H1 (cell line): Measurements from ENCODE around the gene ICAM2. TPM values are rescaled to one million over a fixed set of nuclear protein-coding genes. Genes with fewer than 3 reads are reported as not detected.

ENCODE experiments used
- CTCF ChIA-PET: fragments of 300-600 bp; sonication (Branson Sonifier 250); formaldehyde crosslinking; loops from one replicate; lab custom pipeline; 2021; ENCODE audit not compliant: partially characterized antibody; lab: Charles Lee
- POLR2A ChIA-PET: fragments of 300-600 bp; sonication (Branson Sonifier 250); formaldehyde crosslinking; loops from one replicate; lab custom pipeline; 2021; ENCODE audit warnings: inconsistent platforms; ENCODE audit not compliant: partially characterized antibody; lab: Charles Lee
- DNase-seq, 2 experiments: peaks; one replicate each; pipeline versions ENCODE4 v3.0.0 to v3.0.0-alpha.2; 2010 to 2022; ENCODE audit warnings: low spot score in 2 of 2, low read depth in 1 of 2, mixed read lengths in 1 of 2
- FAIRE-seq: peaks from 2 replicates; lab custom pipeline; 2011; peaks lifted over from hg19 to GRCh38; lab: Jason Lieb, UNC
- H2AFZ ChIP-seq: 2 replicates; pipeline ENCODE4 v1.8.1; 2012; ENCODE audit warnings: low read length, inconsistent platforms
- H2AK5ac ChIP-seq: 2 replicates; pipeline ENCODE4 v1.6.1; 2013; ENCODE audit warnings: low read depth, low read length
- H2BK120ac ChIP-seq: replicated peaks from 2 replicates; pipeline ENCODE3; 2013; ENCODE audit warnings: low read depth, low read length, inconsistent platforms
- H2BK12ac ChIP-seq: 2 replicates; pipeline ENCODE4 v1.6.1; 2013; ENCODE audit warnings: low read depth, low read length
- H2BK15ac ChIP-seq: 2 replicates; pipeline ENCODE4 v1.6.1; 2013; ENCODE audit warnings: low read length
- H2BK20ac ChIP-seq: 2 replicates; pipeline ENCODE4 v1.6.1; 2013; ENCODE audit warnings: low read length
- H2BK5ac ChIP-seq: 2 replicates; pipeline ENCODE4 v1.6.1; 2013; ENCODE audit warnings: low read depth, low read length
- H3K14ac ChIP-seq: 2 replicates; pipeline ENCODE4 v1.6.1; 2013; ENCODE audit warnings: inconsistent platforms; ENCODE audit not compliant: insufficient read length
- H3K18ac ChIP-seq: 2 replicates; pipeline ENCODE4 v1.6.1; 2013; ENCODE audit warnings: low read length; ENCODE audit errors: extremely low read depth
- H3K23ac ChIP-seq: 2 replicates; pipeline ENCODE4 v1.6.1; 2013; ENCODE audit warnings: inconsistent platforms; ENCODE audit not compliant: insufficient read length
- H3K23me2 ChIP-seq: 2 replicates; pipeline ENCODE4 v1.6.1; 2013; ENCODE audit warnings: low read depth, low read length
- H3K27ac ChIP-seq: 2 replicates; pipeline ENCODE4 v1.6.1; 2011; ENCODE audit warnings: low read depth, low read length, inconsistent platforms
- H3K27me3 ChIP-seq, 4 experiments: replicated peaks in 1 of 4; 1 replicate in 1 of 4; 2 replicates in 3 of 4; pipeline versions ENCODE4 v1.6.1 to v1.8.1; 2011 to 2013; ENCODE audit warnings: low read length in 3 of 4, mild to moderate bottlenecking in 3 of 4, inconsistent platforms in 2 of 4, mixed read lengths in 2 of 4, moderate library complexity in 1 of 4; ENCODE audit not compliant: control insufficient read depth in 3 of 4, insufficient read depth in 3 of 4; ENCODE audit errors: extremely low read depth in 1 of 4
- H3K36me3 ChIP-seq, 4 experiments: 2 replicates each; pipeline versions ENCODE4 v1.6.1 to v1.8.1; 2011 to 2013; ENCODE audit warnings: mild to moderate bottlenecking in 4 of 4, low read length in 3 of 4, moderate library complexity in 2 of 4, control low read depth in 1 of 4, inconsistent platforms in 1 of 4; ENCODE audit not compliant: insufficient read depth in 4 of 4, control insufficient read depth in 2 of 4
- H3K4ac ChIP-seq: replicated peaks from 2 replicates; pipeline ENCODE3; 2013; ENCODE audit warnings: low read length, low read depth, mixed read lengths, inconsistent platforms; ENCODE audit not compliant: insufficient read length
- H3K4me1 ChIP-seq, 4 experiments: replicated peaks in 1 of 4; 1 replicate in 1 of 4; 2 replicates in 3 of 4; pipeline versions ENCODE4 v1.6.1 to v1.8.1; 2011 to 2013; ENCODE audit warnings: low read length in 3 of 4, inconsistent platforms in 2 of 4, mixed read lengths in 1 of 4; ENCODE audit not compliant: insufficient read depth in 4 of 4, control insufficient read depth in 3 of 4
- H3K4me2 ChIP-seq, 2 experiments: 2 replicates each; pipeline versions ENCODE4 v1.6.1 to v1.8.1; 2011 to 2013; ENCODE audit warnings: low read depth in 2 of 2, low read length in 2 of 2, control low read depth in 1 of 2, inconsistent platforms in 1 of 2, mild to moderate bottlenecking in 1 of 2; ENCODE audit not compliant: insufficient read depth in 1 of 2
- H3K4me3 ChIP-seq, 4 experiments: fragments of 200-600, 300-600 bp in 1 of 4; sonication (generic), shearing (Covaris generic), sonication (Bioruptor Twin) in 1 of 4; 2 replicates each; pipeline versions ENCODE4 v1.5.1 to v1.8.1; 2011 to 2016; ENCODE audit warnings: low read length in 4 of 4, low read depth in 3 of 4, control low read depth in 2 of 4, inconsistent platforms in 2 of 4, mild to moderate bottlenecking in 2 of 4, mixed read lengths in 1 of 4, moderate library complexity in 1 of 4; ENCODE audit not compliant: insufficient read depth in 2 of 4; ENCODE audit errors: extremely low read depth in 1 of 4
- H3K56ac ChIP-seq: replicated peaks from 2 replicates; pipeline ENCODE3; 2013; ENCODE audit warnings: low read depth, mild to moderate bottlenecking, mixed read lengths, low read length, inconsistent platforms; ENCODE audit not compliant: insufficient read length
- H3K79me1 ChIP-seq: 2 replicates; pipeline ENCODE4 v1.6.1; 2013; ENCODE audit warnings: low read depth, low read length, control low read depth
- H3K79me2 ChIP-seq, 2 experiments: 2 replicates each; pipeline versions ENCODE4 v1.6.1 to v1.8.1; 2012 to 2013; ENCODE audit warnings: low read length in 2 of 2, mild to moderate bottlenecking in 2 of 2, inconsistent platforms in 1 of 2; ENCODE audit not compliant: insufficient read depth in 2 of 2, control insufficient read depth in 1 of 2
- H3K9ac ChIP-seq, 4 experiments: replicated peaks in 1 of 4; 1 replicate in 1 of 4; 2 replicates in 3 of 4; pipeline versions ENCODE4 v1.6.1 to v1.8.1; 2011 to 2013; ENCODE audit warnings: low read depth in 3 of 4, low read length in 3 of 4, control low read depth in 2 of 4, mild to moderate bottlenecking in 2 of 4, moderate library complexity in 2 of 4, inconsistent platforms in 1 of 4; ENCODE audit errors: extremely low read depth in 1 of 4
- H3K9me3 ChIP-seq, 2 experiments: 2 replicates each; pipeline versions ENCODE4 v1.6.1 to v1.8.1; 2012 to 2013; ENCODE audit warnings: mild to moderate bottlenecking in 2 of 2, moderate library complexity in 2 of 2, control low read depth in 1 of 2, inconsistent platforms in 1 of 2, low read depth in 1 of 2, low read length in 1 of 2, mixed read lengths in 1 of 2; ENCODE audit not compliant: insufficient read depth in 2 of 2
- H4K20me1 ChIP-seq, 2 experiments: replicated peaks in 1 of 2; 2 replicates each; pipeline versions ENCODE3 to v1.8.1; 2011 to 2013; ENCODE audit warnings: inconsistent platforms in 2 of 2, low read length in 2 of 2, mild to moderate bottlenecking in 1 of 2; ENCODE audit not compliant: insufficient read depth in 2 of 2, control insufficient read depth in 1 of 2
- H4K5ac ChIP-seq: 2 replicates; pipeline ENCODE4 v1.6.1; 2013; ENCODE audit warnings: low read length, low read depth, mixed read lengths, inconsistent platforms; ENCODE audit not compliant: insufficient read length
- H4K8ac ChIP-seq: 2 replicates; pipeline ENCODE4 v1.8.0; 2013; ENCODE audit warnings: mild to moderate bottlenecking, moderate library complexity, low read length, inconsistent platforms; ENCODE audit not compliant: insufficient read depth; ENCODE audit errors: extremely low read depth
- H4K91ac ChIP-seq: replicated peaks from 2 replicates; pipeline ENCODE3; 2013; ENCODE audit warnings: low read length, mixed read lengths, inconsistent platforms; ENCODE audit not compliant: insufficient read length
- BACH1 ChIP-seq: IDR thresholded peaks from 2 replicates; pipeline ENCODE4 v1.6.1; 2012; ENCODE audit warnings: low read length, improper control_type of control experiment
- CBX5 ChIP-seq: fragments of 300-800, 300-1000 bp; sonication (generic); IDR thresholded peaks from 2 replicates; pipeline ENCODE4 v1.7.1; 2016; ENCODE audit warnings: antibody characterized with exemption, low read length, low read depth
- HDAC6 ChIP-seq: IDR thresholded peaks from one replicate; pipeline ENCODE4 v1.7.1; 2012; ENCODE audit warnings: low read depth, mild to moderate bottlenecking, inconsistent platforms, low read length, moderate library complexity
- PHF8 ChIP-seq: fragments of 200-600 bp; sonication (generic); conservative IDR thresholded peaks from 2 replicates; pipeline ENCODE4 v1.7.1; 2012; ENCODE audit warnings: low read depth, mild to moderate bottlenecking, inconsistent platforms, low read length, moderate library complexity
- SIN3A ChIP-seq, 2 experiments: IDR thresholded peaks in 1 of 2; conservative IDR thresholded peaks in 1 of 2; 2 replicates each; pipeline ENCODE4 v1.6.1; 2011 to 2012; ENCODE audit warnings: low read length in 2 of 2, improper control_type of control experiment in 1 of 2, low read depth in 1 of 2, mild to moderate bottlenecking in 1 of 2
- SUZ12 ChIP-seq: fragments of 200-600 bp; sonication (generic); IDR thresholded peaks from 2 replicates; pipeline ENCODE4 v1.6.1; 2012; ENCODE audit warnings: mild to moderate bottlenecking, inconsistent platforms, low read length, moderate library complexity, mixed read lengths
- WGBS, 2 experiments: shearing (Covaris generic) in 1 of 2; methylation state at CpG; one replicate each; pipeline versions ENCODE4 v1.1.6 to v1.1.7; 2013 to 2015; ENCODE audit warnings: low lambda C conversion rate in 2 of 2, mixed read lengths in 2 of 2, inconsistent platforms in 1 of 2, low coverage in 1 of 2, missing lambda C conversion rate in 1 of 2; ENCODE audit not compliant: insufficient replicate concordance in 2 of 2, insufficient coverage in 1 of 2, insufficient read length in 1 of 2; ENCODE audit errors: extremely low coverage in 1 of 2, missing lambda C conversion rate in 1 of 2; 5-methylcytosine and 5-hydroxymethylcytosine counted together
- polyA plus RNA-seq, 7 experiments: library from polyadenylated mRNA; depleted of rRNA in 3 of 7; stranded (reverse) in 5 of 7; unstranded in 2 of 7; fragments of >200 nt in 5 of 7; fragments of 200-250 nt in 2 of 7; gene quantifications; 1 replicate in 5 of 7; 2 replicates in 1 of 7; 4 replicates in 1 of 7; pipeline versions ENCODE4 v1.2.1 to v1.2.3, GENCODE V29; 2011 to 2013; ENCODE audit warnings: missing spikeins in 2 of 7, mixed read lengths in 2 of 7
- total RNA-seq: library from RNA; stranded (reverse); fragmentation: NEBNext Ultra II Directional; extraction: Animal tissue kit (Norgen Biotek cat#: 25700); gene quantifications from 2 replicates; pipeline ENCODE4 v1.2.1, GENCODE V29; 2021

The ICAM2 gene
- total and polyA plus RNA-seq, 2 of the 8 experiments (the other 6 are each of a cell fraction or from before 2014, with no cell fraction given) = 0.45 to 0.63 TPM

DNA sequence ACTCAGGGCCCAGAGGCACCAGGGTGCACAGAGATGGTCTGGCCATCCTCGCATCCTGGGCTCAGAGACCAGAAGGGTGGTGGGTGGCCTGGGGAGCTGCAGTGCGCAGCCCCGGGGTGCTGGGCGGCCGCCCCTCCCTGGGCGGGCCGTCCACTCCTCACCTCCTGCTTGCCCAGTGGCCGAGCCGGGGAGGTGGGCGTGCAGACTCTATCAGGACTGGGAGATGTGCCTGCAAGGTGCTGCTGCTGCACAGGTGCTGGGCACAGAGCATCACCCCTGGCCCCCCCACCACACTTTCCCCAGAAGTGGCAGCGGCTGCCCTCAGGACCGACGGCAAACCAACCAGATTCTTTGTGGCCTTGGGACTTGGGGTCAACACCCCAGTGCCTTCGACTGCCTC lies 47.6 kb downstream of the ICAM2 start, which contains the start of gene SCN4A:
TSS of gene SCN4A (minus strand) at position 123 of the 400 bp plus-strand sequence. CDS start at position 46, 77 bp downstream.
- H4K91ac ChIP-seq = no peak within 1 kb of the TSS
- no peak within 1 kb of the TSS for H3K14ac ChIP-seq
- H3K18ac ChIP-seq = no peak within 1 kb of the TSS; the same call in 1 of the 2 replicates
- no peak within 1 kb of the TSS for H3K4ac ChIP-seq
- no peak within 1 kb of the TSS for H2BK5ac ChIP-seq
- no peaks in the 10 kb centered on the region for H3K79me1 ChIP-seq
- no peak within 1 kb of the TSS for H3K27ac ChIP-seq
- ChIA-PET POLR2A (interaction anchor here (2.4 kb wide), 1 partner anchor 8 kb away, joined by 8 read pairs; no protein-coding TSS in a partner anchor), CTCF (interaction anchor here (0.9 to 18.4 kb wide), 2 partner anchors 19 to 62 kb away, joined by 3 to 219 read pairs; partner anchors contain the start of gene CSHL1)
- H3K56ac ChIP-seq = no peak within 1 kb of the TSS
- H2BK12ac ChIP-seq = no peak within 1 kb of the TSS
- no peak within 1 kb of the TSS for H3K9ac ChIP-seq
- H3K23me2 ChIP-seq = no peaks in the 10 kb centered on the region
- H2BK20ac ChIP-seq = no peak within 1 kb of the TSS
- no peak within 1 kb of the TSS for H4K5ac ChIP-seq
- no peak within 1 kb of the TSS for H4K8ac ChIP-seq
- no peak within 1 kb of the TSS for H2BK120ac ChIP-seq
- DNase-seq (no peak), FAIRE-seq (no peak)
- H2BK15ac ChIP-seq = no peak within 1 kb of the TSS
- H2AK5ac ChIP-seq = 0 out of 2 replicates have a peak within 1 kb of the TSS, but pooled peaks have one; percentile 75
- H3K23ac ChIP-seq = no peak within 1 kb of the TSS
- TF ChIP-seq PHF8 (no peak), HDAC6 (no peak), BACH1 (no peak), SIN3A (conservative IDR thresholded peaks at IDR 0.05 in 1 of 2, IDR thresholded peaks at IDR 0.05 in 1 of 2; ENCODE audit: low read depth in 1 of 2, low read length in 2 of 2) (no peak), CBX5 (no peak), SUZ12 (no peak)
- peaks cover 0 to 7% (median under 1%) of the 10 kb centered on the region in 4 experiments; a peak in 4 of 7 replicates for H3K4me1 ChIP-seq
- no peaks in the 10 kb centered on the region for H3K79me2 ChIP-seq
- no peaks in the 10 kb centered on the region; a peak in 1 of 4 replicates for H3K9me3 ChIP-seq
- no peak within 1 kb of the TSS for H3K4me3 ChIP-seq
- H3K36me3 ChIP-seq = no peaks in the 10 kb centered on the region
- H3K4me2 ChIP-seq = no peak within 1 kb of the TSS
- WGBS, 2 experiments = 92% methylated on average over 12 of the region's 14 CpGs; no CpG with 5 or more reads in 1 of the 2 experiments
- no peaks in the 10 kb centered on the region for H4K20me1 ChIP-seq
- no peak within 1 kb of the TSS; the same call in 1 of the 2 replicates for H2AFZ ChIP-seq
- no peaks in the 10 kb centered on the region for H3K27me3 ChIP-seq
